Measurements from ENCODE around the gene CGNL1.

DNA sequence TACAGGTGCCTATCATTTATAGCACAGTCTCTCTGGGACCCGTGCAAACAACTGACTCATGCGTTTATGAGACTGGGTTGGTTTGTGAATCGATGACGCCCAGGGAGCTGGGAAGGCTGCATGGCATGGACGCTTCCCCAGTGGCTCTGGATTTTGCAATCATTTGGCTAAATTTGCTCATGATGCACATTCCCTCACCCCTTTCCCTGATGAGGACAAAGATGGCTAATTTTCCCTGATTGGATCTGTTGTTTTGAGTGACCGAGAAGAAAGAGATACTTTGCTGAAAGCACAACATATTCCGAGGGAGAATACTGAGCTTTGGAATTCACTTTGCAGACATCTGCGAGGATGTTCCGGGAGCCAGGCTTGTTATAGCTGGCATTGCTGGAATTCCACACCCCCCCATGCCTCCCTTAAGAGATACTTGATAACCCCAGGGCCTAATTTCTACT is 51.1 kb downstream of the CGNL1 start:
- TF ChIP-seq, protein P1, sequence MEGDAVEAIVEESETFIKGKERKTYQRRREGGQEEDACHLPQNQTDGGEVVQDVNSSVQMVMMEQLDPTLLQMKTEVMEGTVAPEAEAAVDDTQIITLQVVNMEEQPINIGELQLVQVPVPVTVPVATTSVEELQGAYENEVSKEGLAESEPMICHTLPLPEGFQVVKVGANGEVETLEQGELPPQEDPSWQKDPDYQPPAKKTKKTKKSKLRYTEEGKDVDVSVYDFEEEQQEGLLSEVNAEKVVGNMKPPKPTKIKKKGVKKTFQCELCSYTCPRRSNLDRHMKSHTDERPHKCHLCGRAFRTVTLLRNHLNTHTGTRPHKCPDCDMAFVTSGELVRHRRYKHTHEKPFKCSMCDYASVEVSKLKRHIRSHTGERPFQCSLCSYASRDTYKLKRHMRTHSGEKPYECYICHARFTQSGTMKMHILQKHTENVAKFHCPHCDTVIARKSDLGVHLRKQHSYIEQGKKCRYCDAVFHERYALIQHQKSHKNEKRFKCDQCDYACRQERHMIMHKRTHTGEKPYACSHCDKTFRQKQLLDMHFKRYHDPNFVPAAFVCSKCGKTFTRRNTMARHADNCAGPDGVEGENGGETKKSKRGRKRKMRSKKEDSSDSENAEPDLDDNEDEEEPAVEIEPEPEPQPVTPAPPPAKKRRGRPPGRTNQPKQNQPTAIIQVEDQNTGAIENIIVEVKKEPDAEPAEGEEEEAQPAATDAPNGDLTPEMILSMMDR (IDR thresholded peaks at IDR 0.05): no peak
- TF ChIP-seq POLR2A (IDR thresholded peaks at IDR 0.05): no peak

Data from upper lobe of left lung (tissue), 4 donors.